GM19239 (cell line): ENCODE data around the gene SRMS.

Experiments
- DNase-seq: peaks from one replicate; pipeline ENCODE4 v3.0.0; 2011; ENCODE audit warnings: low spot score; ENCODE audit not compliant: insufficient read length
- FAIRE-seq: peaks from 2 replicates; lab custom pipeline; 2011; peaks lifted over from hg19 to GRCh38; lab: Jason Lieb, UNC

SRMS gene

DNA sequence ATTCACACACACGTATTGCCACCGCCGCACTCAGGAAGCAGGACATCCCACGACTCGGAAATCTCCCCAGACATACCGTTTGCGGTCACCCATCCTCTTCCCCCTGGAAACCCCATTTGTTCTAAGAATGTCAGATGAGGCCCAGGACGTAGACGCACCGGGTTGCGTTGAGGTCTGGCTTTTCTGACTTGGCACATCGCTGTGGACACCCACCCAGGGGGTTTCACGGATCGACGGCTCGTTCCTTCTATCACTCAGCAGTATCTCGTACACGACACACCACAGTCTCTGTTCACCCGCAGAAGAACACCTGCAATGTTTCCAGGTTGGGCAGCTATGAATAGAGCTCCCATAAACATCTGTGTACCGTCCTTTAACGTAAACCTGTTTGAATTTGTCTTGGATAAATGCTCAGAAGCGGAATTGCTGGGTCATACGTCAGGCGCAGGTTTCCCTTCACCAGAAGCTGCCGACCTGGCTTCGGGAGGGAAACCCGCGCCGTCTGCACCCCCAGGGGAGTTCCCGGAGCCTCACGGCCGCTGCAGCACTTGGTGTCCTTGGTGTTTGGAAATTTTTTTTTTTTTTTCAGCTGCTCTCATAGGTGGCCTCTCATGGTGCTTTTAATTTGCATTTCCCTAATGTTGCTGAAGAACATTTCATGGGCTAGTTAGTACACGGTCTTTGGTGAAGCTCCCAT is 39.3 kb downstream of the SRMS start:
- no peak for FAIRE-seq

DNA sequence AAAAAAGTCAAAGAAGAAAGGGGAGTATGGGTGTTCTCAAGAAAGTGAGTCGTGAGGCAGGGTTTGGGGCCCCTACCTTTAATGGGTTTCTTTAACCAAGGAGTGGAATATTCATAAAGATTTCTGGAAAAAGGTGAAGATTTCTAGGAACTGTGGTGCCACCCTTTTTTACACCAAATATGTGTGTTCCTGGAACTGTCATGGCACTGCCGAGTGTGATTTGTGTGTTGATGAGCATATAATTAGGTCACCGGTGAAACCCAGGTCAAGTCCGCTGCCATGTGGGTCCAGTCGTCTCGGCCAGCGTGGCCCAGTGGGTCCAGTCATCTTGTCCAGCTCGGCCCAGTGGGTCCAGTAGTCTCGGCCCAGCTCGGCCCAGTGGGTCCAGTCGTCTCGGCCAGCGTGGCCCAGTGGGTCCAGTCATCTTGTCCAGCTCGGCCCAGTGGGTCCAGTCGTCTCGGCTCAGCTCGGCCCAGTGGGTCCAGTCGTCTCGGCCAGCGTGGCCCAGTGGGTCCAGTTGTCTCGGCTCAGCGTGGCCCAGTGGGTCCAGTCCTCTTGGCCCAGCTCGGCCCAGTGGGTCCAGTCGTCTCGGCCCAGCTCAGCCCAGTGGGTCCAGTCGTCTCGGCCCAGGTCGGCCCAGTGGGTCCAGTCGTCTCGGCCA is 40.3 kb downstream of the SRMS start:
- no peak for FAIRE-seq
- DNase-seq = no peak

More for the DNA sequence above, 39.3 kb downstream of the SRMS start:
- no peak for DNase-seq

- DNase-seq = no peak
- no peak for FAIRE-seq
Observed at GRCh38 chr20:63505723-63506122, 41.8 kb downstream of the SRMS start.

DNA sequence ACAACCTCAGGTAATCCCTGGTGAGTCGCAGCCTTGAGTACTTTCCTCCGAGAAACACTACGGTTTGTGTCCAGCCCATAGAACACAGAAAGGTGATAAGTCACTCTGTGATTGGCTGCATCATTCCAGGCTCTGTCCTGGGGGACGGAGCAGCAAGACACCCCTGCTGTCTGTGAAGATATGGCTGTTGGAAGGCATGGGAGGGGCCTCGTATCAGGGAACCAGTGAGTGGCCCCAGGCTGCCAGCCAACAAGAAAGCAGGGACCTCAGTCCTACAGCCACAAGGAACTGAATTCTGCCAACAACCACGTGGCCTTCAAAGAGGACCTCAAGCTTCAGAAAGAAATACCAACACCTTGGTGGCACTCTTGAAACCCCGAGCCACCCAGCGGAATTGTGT is 42.3 kb downstream of the SRMS start:
- DNase-seq = no peak
- FAIRE-seq = no peak

DNA sequence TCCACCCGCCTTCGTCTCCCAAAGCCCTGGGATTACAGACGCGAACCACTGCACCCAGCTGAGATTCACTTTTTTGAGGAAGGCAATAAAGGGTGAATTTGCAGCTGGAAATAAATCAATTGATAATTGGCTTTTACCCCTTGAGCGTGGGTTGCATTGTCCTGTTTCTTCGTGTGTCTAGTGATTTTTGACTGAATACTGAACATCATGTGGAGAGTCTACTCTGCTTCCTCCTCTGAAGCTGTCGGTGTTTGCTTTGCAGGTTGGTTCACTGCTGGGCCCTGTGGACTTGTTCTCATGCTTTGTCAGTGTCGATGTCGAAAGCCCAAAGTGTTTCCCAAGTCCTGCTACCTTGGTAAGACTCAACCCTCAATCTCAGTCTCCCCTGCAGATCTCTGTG is 42.9 kb downstream of the SRMS start:
- FAIRE-seq = no peak
- no peak for DNase-seq

- FAIRE-seq (no peak), DNase-seq (no peak)
Observed at GRCh38 chr20:63503524-63503923, 44.0 kb downstream of the SRMS start.

GRCh38 chr20:63502671-63503172 is 44.8 kb downstream of the SRMS start:
- DNase-seq = no peak
- no peak for FAIRE-seq

DNA sequence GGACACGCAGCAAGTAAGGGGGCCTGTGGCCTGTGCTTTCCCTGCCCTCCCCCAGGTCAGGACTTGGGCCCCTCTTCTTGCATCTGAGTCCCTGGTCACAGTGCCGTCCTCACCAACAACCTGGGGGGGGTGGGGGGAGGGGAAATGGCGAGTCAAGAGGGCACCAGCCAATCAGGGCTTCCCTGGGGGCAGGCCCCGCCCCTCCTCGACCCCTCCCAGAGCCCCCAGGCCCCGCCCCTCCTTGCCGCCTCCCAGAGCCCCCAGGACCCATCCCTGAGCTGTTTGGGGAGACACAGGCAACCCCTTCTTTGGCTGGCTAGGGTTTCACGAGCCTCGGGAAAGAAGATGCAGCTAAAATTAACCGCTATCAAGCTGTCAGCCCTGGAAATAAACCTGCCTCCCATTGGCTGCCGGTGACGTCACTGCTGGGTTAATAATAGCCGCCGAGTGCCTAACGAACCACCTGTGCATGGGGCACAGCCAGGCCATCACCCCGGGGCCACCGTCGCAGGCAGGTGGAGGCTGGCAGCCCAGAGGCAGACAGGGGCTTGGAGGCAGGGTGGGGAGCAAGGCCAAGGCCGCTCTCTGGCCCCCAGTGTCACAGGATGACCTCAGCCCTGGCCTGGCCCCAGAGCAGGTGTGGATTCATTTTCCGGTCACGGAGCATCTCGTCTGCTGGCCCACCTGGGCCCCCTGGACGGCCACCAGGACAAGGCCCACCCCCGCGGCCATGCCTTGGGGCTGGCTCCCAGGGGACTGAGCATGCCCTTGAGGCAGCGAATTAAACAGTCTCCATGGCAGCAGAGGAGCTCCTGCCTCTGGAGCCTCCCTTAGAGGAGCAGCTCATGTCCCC is 45.5 kb downstream of the SRMS start:
- no peak for DNase-seq
- no peak for FAIRE-seq

GRCh38 chr20:63500902-63501817 is 46.4 kb downstream of the SRMS start:
- DNase-seq = no peak

GRCh38 chr20:63500151-63500901 is 47.2 kb downstream of the SRMS start:
- no peak for FAIRE-seq
- no peak for DNase-seq

More at GRCh38 chr20:63500902-63501817, 46.4 kb downstream of the SRMS start:
- no peak for FAIRE-seq

GRCh38 chr20:63499338-63499969 is 48.1 kb downstream of the SRMS start:
- DNase-seq = no peak

DNA sequence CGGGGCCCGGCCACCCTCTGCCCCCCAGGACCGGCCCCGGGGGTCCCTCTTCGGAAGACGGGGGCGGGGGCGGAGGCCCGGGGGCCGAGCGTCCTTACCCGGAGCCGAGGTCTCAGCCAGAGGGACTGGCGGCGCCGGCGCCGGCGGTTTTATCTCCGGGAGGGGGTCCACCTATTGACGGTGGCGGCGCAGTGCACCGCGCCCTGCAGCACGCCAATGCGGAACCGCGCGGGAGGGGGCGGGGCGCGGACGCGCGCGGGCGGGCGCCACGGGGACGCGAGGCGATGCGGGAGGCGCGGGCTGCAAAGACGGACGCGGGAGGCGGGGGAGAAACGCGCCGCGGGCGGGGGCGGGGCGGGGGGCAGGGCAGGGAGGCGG is 48.6 kb downstream of the SRMS start, which contains the start of gene EEF1A2:
EEF1A2 (minus strand) TSS at position 124 of the 378 bp plus-strand sequence. CDS start 1,320 bp downstream, outside the sequence.
- no peak for DNase-seq
- FAIRE-seq = no peak

More at GRCh38 chr20:63499338-63499969, 48.1 kb downstream of the SRMS start:
- FAIRE-seq = no peak

DNA sequence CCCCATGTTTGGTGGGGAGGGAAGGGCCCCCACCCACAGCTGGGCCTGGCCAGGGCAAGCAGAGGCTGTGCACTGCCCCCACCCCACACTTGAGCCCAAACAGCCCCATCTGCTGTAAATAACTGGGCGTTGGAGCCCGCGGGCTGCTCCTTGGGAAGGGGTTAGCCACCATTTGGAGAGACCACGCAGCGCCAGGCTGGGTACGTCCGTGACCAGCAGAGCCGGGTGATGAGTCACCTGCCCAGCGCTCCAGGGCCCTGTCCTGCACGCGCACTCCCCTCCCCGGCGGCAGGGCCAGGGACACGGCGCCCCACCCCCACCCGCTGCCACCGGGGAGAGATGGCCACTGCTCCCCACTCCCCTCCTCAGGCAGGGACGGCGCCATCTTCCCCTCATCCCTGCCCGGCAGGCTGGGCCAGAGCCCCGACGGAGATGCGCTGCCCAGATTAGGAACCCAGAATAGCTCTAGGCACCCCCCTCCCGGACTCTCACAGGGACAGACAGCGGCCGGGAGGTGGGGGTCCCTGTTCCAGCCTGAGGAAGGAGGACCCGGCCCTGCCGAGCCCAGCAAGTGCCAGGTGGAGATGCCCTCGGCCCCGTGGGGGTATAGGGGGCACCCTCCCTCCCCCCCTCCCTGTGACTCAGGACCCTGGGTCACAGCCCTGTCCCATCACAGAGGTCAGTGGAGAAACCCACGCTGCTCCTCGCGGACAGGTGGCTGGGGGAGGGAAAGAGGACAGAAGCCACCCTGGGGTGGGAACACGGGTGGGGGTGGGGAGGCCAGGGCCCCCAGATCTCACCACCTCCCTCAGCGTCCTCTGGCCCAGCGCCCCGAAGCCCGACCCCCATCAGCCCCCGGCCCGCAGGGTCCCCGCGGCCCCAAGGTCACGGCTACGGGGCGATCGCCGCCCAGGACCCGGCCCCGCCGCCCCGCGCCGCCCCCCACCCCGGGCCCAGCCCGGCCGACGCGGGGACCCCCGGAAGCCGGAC is 49.3 kb downstream of the SRMS start:
- FAIRE-seq (no peak), DNase-seq (no peak)

DNA sequence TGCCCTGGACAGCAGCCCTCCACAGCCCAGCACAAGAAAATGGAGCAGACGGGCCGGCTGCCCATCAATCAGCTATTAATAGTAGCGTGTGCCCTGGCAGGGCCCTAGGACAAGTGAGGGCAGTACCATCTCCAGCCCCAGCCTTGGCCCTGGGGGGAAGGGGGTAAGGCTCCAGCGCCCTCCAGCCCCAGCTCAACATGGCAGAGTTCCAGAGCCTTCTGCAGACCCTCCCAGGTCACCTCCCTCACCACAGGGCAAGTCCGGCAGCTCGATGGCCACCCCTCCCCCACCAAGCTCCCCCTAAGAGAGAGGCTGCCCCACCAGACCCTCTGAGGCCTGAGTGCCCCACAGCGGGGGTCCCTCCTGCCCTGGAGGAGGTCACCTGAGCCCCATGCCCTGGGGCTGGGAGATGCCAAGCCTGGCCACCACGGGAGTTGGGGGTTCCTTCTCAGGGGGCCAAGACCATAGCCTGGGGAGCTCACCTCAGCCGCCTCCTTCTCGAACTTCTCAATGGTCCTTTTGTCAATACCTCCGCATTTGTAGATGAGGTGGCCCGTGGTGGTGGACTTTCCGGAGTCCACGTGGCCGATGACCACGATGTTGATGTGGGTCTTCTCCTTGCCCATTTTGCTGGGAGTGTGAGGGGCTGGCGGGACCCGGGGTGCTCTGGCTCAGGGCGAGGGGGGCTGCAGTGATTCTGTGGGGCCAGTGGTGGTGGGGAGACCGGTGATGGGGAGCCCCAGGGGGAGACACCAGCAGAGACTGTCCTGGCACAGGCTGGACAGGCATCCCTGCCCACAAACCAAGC is 50.2 kb downstream of the SRMS start:
- FAIRE-seq = no peak
- no peak for DNase-seq

DNA sequence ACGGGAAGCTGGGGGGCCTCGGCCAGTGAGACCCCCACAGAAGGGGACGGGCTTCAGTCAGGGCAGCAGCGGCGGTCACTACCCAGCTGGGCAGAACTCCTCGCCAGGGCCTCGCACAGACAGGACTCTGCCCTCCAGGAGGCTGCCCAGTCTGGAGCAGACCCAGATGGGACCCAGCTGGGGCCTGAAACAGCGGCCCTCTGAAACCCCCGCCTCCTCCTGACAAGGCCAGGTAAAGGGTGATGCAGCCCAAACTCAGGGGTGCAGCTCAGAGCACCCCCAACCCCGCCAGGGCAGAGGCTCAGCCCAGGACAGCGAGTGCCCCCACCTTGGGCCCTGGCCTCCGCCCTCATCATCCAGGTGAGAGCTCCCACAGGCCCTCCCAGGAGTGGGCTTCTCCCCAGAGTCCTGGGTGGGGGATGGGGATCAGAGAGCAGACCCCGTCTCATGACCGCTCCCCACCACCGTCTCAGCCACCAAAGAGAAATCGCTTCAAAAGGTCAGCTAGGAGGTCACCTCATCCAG is 50.9 kb downstream of the SRMS start:
- FAIRE-seq = no peak
- DNase-seq = no peak
